HG03558 (cell line): Measurements from ENCODE around the gene LIN9.

Experiments used
- ATAC-seq: cut with Tn5 transposase; IDR thresholded peaks from one replicate; pipeline ENCODE4 v1.9.1; 2021; ENCODE audit warnings: moderate number of reproducible peaks; ENCODE audit not compliant: unreplicated experiment; ENCODE audit errors: extremely low read depth

Gene LIN9

DNA sequence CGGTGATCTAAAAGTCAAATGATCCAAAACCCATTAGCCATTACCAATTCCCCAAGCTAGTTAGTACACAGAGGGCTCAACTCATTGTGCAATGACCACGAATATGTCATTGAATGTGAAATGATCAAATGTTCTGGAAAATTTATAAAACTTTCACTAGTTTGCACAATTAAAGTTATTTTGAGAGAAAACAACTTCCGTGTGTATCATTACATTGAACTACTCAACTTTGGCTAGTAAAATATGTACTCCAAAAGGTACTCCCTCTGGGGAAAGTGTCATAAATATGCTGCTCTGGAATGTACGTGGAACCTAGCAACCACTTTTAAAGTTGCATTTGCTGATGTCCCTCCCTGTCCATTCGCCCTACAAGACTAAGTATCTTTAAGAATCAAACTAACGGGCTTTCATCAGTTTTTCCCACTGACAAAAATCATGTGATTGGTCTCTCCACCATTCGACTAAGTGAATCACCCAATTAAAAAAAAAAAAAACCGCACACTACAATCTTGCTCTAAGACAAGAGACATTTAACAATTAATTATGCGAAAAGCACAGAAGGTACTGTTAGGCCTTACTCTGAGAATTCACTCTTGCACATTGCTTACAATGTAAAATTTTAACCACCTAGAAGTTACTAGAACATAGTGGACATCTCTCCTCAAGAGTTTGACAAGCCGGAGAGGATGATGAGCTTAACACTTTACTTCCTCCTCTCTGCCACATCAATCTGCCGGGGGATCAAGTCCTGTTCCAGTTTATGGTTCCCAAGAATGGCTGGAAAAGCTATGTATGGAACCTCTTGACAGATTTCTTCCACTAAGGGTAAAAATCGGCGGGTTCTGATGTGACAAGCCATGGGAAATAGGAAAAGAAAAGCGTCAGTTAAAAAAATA lies 123.6 kb downstream of the LIN9 start:
- no peak for ATAC-seq

DNA sequence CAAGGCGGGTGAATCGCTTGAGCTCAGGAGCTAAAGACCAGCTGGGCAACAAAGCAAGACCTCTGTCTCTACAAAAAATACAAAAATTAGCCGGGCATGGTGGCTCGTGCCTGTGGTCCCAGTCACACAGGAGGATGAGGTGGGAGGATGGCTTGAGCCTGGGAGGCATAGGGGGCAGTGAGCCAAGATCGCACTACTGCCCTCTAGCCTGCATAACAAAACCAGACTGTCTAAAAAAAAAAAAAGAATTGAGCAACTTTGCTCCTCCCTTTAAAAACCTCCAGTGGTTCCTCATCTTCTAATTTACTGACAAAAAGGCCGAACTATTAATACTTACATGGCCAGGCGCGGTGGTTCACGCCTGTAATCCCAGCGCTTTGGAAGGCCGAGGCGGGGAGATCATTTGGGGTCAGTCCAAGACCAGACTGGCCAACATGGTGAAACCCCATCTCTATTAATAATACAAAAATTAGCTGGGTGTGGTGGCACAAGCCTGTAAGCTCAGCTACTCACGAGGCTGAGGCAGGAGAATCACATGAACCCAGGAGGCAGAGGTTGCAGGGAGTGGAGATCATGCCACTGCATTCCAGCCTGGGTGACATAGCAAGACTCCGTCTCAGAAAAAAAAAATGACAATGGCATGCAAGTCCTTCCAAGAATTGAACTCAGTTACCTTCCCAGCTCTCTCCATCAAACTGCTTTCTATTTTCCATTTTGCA lies 126.8 kb downstream of the LIN9 start:
- no peak for ATAC-seq
